ENCODE data around the gene XAGE5. TPM values are rescaled to one million over a fixed set of nuclear protein-coding genes. Genes with fewer than 3 reads are reported as not detected.
"Not testable (repeated sequence)": the region's sequence is repeated elsewhere in the genome, so short reads cannot be mapped to it uniquely, and the experiment has no call there.

XAGE5 gene
- total RNA-seq: not detected in 2 replicates

GRCh38 chrX:52811065-52811625, at the start of gene XAGE5:
TSS of gene XAGE5 (plus strand) at chrX:52811287. CDS start at chrX:52812567, 1,280 bp downstream.
- intact Hi-C loops (cut with micrococcal nuclease): no loop called here
- Mint-ChIP-seq H3K36me3 (ENCODE audit: low read depth) (no peaks in the 10 kb centered on the region), H3K9me3 (no peaks in the 10 kb centered on the region)

GRCh38 chrX:52765983-52766382, 45.1 kb upstream of the XAGE5 start:
- H3K4me3 Mint-ChIP-seq; H3K27me3 Mint-ChIP-seq; H3K27ac Mint-ChIP-seq; DNase-seq; intact Hi-C loops (cut with micrococcal nuclease); H3K4me1 Mint-ChIP-seq; H3K36me3 Mint-ChIP-seq (ENCODE audit: low read depth); H3K9me3 Mint-ChIP-seq: not testable (repeated sequence)

More at GRCh38 chrX:52811065-52811625, at the start of gene XAGE5:
- no peak within 1 kb of the TSS for H3K27ac Mint-ChIP-seq
- no peaks in the 10 kb centered on the region for H3K4me1 Mint-ChIP-seq
- H3K4me3 Mint-ChIP-seq: no peak within 1 kb of the TSS
- DNase-seq: no peak
- H3K27me3 Mint-ChIP-seq: no peaks in the 10 kb centered on the region

GRCh38 chrX:52773504-52773903, 37.6 kb upstream of the XAGE5 start:
- H3K27ac Mint-ChIP-seq; H3K9me3 Mint-ChIP-seq; H3K36me3 Mint-ChIP-seq (ENCODE audit: low read depth); H3K4me3 Mint-ChIP-seq; DNase-seq; H3K27me3 Mint-ChIP-seq; H3K4me1 Mint-ChIP-seq; intact Hi-C loops (cut with micrococcal nuclease): not testable (repeated sequence)

- H3K36me3 Mint-ChIP-seq (ENCODE audit: low read depth); intact Hi-C loops (cut with micrococcal nuclease); DNase-seq; H3K9me3 Mint-ChIP-seq; H3K4me3 Mint-ChIP-seq; H3K27ac Mint-ChIP-seq; H3K4me1 Mint-ChIP-seq; H3K27me3 Mint-ChIP-seq: not testable (repeated sequence)
These were observed 13.8 kb upstream of the XAGE5 start, which contains the start of gene SPANXN5 for GRCh38 chrX:52797327-52797726. TSS of gene SPANXN5 (minus strand) at chrX:52797427. CDS start at chrX:52797348, 79 bp downstream.

- H3K27ac Mint-ChIP-seq; DNase-seq; intact Hi-C loops (cut with micrococcal nuclease); H3K9me3 Mint-ChIP-seq; H3K4me3 Mint-ChIP-seq; H3K27me3 Mint-ChIP-seq; H3K4me1 Mint-ChIP-seq; H3K36me3 Mint-ChIP-seq (ENCODE audit: low read depth): not testable (repeated sequence)
These were observed 6.2 kb upstream of the XAGE5 start for GRCh38 chrX:52804876-52805275.

- Mint-ChIP-seq H3K9me3 (no peaks in the 10 kb centered on the region), H3K27me3 (peaks cover 2% of the 10 kb centered on the region), H3K4me1 (no peaks in the 10 kb centered on the region), H3K4me3 (no peak overlapping the region), H3K27ac (no peak overlapping the region), H3K36me3 (ENCODE audit: low read depth) (no peaks in the 10 kb centered on the region)
- DNase-seq: no peak
- intact Hi-C loops (cut with micrococcal nuclease): no loop called here
These were observed 8.7 kb downstream of the XAGE5 start for GRCh38 chrX:52819788-52820187.

- no peaks in the 10 kb centered on the region for H3K36me3 Mint-ChIP-seq (ENCODE audit: low read depth)
- DNase-seq: no peak
- H3K9me3 Mint-ChIP-seq: no peaks in the 10 kb centered on the region
- no peak overlapping the region for H3K4me3 Mint-ChIP-seq
- intact Hi-C loops (cut with micrococcal nuclease): no loop called here
- peaks cover 2% of the 10 kb centered on the region for H3K27me3 Mint-ChIP-seq
- no peaks in the 10 kb centered on the region for H3K4me1 Mint-ChIP-seq
- H3K27ac Mint-ChIP-seq: no peak overlapping the region
These were observed 10.1 kb downstream of the XAGE5 start for GRCh38 chrX:52821079-52821760.

GRCh38 chrX:52824608-52825007, 13.5 kb downstream of the XAGE5 start:
- no peaks in the 10 kb centered on the region for H3K36me3 Mint-ChIP-seq (ENCODE audit: low read depth)
- no peaks in the 10 kb centered on the region for H3K4me1 Mint-ChIP-seq
- no peaks in the 10 kb centered on the region for H3K27me3 Mint-ChIP-seq
- no peak overlapping the region for H3K4me3 Mint-ChIP-seq
- DNase-seq: no peak
- no peaks in the 10 kb centered on the region for H3K9me3 Mint-ChIP-seq
- intact Hi-C loops (cut with micrococcal nuclease): no loop called here
- no peak overlapping the region for H3K27ac Mint-ChIP-seq

GRCh38 chrX:52830551-52830950, 19.5 kb downstream of the XAGE5 start:
- Mint-ChIP-seq H3K27me3 (no peaks in the 10 kb centered on the region), H3K36me3 (ENCODE audit: low read depth) (no peaks in the 10 kb centered on the region), H3K27ac (no peak overlapping the region), H3K4me3 (no peak overlapping the region), H3K4me1 (no peaks in the 10 kb centered on the region), H3K9me3 (no peaks in the 10 kb centered on the region)
- no peak for DNase-seq
- intact Hi-C loops (cut with micrococcal nuclease): no loop called here

GRCh38 chrX:52839137-52839536, 28.1 kb downstream of the XAGE5 start:
- no peaks in the 10 kb centered on the region for H3K9me3 Mint-ChIP-seq
- no peaks in the 10 kb centered on the region for H3K27me3 Mint-ChIP-seq
- H3K27ac Mint-ChIP-seq: no peak overlapping the region
- no peaks in the 10 kb centered on the region for H3K36me3 Mint-ChIP-seq (ENCODE audit: low read depth)
- intact Hi-C loops (cut with micrococcal nuclease): no loop called here
- no peaks in the 10 kb centered on the region for H3K4me1 Mint-ChIP-seq
- DNase-seq: no peak
- H3K4me3 Mint-ChIP-seq: no peak overlapping the region

- H3K36me3 Mint-ChIP-seq (ENCODE audit: low read depth); DNase-seq; H3K4me3 Mint-ChIP-seq; H3K9me3 Mint-ChIP-seq; H3K27me3 Mint-ChIP-seq; H3K4me1 Mint-ChIP-seq; H3K27ac Mint-ChIP-seq; intact Hi-C loops (cut with micrococcal nuclease): not testable (repeated sequence)
These were observed 32.5 kb downstream of the XAGE5 start for GRCh38 chrX:52843619-52844018.

- Mint-ChIP-seq H3K36me3 (ENCODE audit: low read depth) (no peaks in the 10 kb centered on the region), H3K9me3 (no peaks in the 10 kb centered on the region), H3K27me3 (peaks cover 6% of the 10 kb centered on the region), H3K4me3 (no peak overlapping the region), H3K4me1 (no peaks in the 10 kb centered on the region), H3K27ac (no peak overlapping the region)
- intact Hi-C loops (cut with micrococcal nuclease): no loop called here
- no peak for DNase-seq
These were observed 41.2 kb downstream of the XAGE5 start for GRCh38 chrX:52852110-52852860.

GRCh38 chrX:52856991-52857525, 46.0 kb downstream of the XAGE5 start:
- DNase-seq; H3K9me3 Mint-ChIP-seq; H3K27ac Mint-ChIP-seq; intact Hi-C loops (cut with micrococcal nuclease); H3K27me3 Mint-ChIP-seq; H3K36me3 Mint-ChIP-seq (ENCODE audit: low read depth); H3K4me3 Mint-ChIP-seq; H3K4me1 Mint-ChIP-seq: not testable (repeated sequence)

- H3K27me3 Mint-ChIP-seq: peaks cover 9% of the 10 kb centered on the region
- intact Hi-C loops (cut with micrococcal nuclease): no loop called here
- no peak overlapping the region for H3K27ac Mint-ChIP-seq
- no peaks in the 10 kb centered on the region for H3K9me3 Mint-ChIP-seq
- DNase-seq: no peak
- H3K4me3 Mint-ChIP-seq: no peak overlapping the region
- no peaks in the 10 kb centered on the region for H3K36me3 Mint-ChIP-seq (ENCODE audit: low read depth)
- H3K4me1 Mint-ChIP-seq: no peaks in the 10 kb centered on the region
These were observed 54.4 kb downstream of the XAGE5 start for GRCh38 chrX:52865343-52865998.
